NCI-H128 (cell line): ENCODE data around the gene GPR158.

Experiments used
- DNase-seq: peaks from one replicate; lab custom pipeline; 2025; ENCODE audit not compliant: unreplicated experiment; lab: John Stamatoyannopoulos, UW

GPR158 gene

DNA sequence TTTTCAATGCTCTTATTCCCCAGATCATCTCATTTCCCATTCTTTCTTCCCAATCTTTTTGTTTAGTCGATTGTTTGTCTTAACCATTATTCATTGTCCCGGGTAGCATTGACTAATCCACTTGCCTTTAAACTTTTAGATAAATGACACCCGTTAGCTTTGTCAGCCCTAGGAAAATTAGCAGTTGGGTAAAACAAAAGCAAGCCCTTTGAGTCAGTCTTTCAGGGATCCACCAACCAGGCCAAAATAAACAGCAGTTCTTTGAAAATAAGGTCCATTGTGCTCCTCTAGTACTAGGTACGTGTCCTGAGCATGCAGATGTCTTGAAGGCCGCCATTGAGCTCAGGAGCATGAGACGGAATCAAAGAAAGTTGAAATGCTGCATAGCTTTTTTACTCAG lies 389.6 kb downstream of the GPR158 start:
- no peak for DNase-seq

DNA sequence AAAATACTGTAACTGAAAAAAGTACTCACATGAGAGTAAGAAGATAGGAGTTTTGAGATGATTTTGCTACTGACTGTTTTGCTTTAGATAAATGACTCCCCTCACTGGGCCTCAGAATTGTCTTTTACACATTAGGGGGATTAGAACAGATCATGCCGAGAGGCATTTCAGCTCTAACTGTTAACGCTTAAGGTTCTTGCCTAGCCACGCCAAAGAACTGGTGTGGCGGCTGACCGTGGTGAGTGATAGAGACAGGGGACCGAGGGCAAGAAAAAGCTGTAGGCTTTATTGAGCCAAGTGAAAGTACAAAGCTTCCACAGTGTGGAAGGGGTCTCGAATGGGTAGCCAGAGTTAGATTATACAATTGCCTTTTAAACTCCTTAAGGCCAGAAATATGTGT lies 390.8 kb downstream of the GPR158 start:
- DNase-seq = no peak

DNA sequence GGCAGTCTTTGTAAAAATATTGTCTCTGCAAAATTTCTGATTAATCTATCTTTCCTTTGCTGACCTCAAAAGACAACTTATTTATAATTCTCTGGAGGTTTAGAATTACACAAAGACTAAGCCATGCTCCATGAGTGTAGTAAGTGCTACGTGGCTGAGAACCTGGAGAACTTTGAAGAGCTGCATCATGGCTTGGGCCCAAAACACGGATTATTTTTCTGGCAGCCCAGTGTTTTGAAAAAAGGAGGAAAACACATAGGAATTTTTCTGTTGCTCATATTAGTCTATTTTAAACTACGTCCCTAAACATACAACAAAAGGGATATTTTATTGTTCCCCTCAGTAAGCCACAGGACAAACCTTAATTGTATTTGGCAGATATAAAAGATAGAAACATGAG lies 398.5 kb downstream of the GPR158 start:
- no peak for DNase-seq

DNA sequence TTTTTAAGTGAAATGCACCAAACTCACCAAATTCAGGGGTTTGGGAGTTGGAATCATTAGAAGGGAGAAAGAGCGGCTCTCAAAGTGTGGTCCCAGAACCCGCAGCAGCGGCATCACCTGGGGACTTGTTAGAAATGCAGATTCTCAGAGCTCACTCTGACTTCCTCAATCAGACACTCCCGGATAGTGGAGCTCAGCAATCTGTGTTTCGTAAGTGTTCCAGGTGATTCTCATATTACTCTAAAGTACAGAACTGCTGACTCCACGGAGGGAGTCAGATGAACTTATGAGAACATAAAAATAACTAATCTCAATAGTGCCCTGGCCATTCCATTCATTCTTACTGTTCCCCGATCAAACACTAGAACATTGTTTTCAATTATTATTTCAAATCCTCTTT lies 400.5 kb downstream of the GPR158 start:
- DNase-seq = no peak

DNA sequence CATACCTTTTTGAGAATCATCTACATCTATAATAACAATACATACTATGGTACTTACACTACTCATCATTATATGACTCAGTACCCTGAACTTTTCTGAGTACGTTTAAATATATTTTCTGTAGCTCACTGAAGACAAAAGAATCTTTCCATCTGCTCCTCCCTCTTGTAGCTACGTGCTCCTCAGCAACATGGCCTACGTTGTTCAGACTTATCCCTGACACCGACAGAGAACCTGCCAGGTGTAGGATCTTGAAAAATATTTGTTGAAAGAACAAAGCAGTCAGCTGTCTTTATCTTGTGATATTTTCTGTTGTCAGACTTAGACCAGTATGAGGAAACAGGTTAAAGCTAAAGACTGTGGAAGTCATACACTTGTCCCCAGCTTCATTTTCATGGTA lies 403.3 kb downstream of the GPR158 start:
- no peak for DNase-seq

DNA sequence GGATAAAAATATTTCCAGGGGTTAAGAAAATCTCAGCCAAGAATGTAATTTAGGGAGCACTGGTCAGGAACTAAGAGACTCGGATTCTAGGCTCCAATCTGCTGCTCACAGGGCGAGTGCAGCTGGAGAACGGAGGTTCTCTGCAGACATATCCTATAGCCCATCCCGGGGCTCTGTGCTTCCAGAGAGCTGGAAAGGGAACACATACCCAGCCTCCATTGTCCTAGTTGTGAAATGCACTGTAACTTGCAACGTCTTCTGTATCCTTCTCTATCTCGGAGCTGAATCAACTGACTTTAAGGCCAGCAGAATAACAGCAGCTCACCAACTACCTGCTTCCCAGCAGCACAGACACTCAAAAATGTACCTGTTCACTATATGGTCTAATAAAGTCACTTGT lies 408.2 kb downstream of the GPR158 start:
- DNase-seq = no peak

DNA sequence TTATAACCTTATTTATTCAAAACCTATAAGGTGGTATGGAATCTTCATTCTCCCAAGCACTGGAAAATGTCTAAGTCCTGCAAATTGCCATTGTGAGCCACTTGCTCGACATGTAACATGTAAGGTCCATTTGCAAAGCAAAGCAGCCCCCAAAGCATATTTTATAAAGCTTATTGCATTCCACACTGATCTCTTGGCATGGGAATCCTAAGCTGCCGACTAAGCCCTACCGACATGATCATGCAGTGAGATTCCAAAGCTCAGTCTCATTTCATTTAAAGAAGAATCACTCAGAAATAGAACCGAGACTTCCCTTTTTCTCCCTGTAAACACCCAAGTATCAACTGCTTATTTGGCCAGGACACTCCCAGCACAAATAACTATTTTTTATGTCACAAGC lies 425.9 kb downstream of the GPR158 start:
- DNase-seq = no peak

DNA sequence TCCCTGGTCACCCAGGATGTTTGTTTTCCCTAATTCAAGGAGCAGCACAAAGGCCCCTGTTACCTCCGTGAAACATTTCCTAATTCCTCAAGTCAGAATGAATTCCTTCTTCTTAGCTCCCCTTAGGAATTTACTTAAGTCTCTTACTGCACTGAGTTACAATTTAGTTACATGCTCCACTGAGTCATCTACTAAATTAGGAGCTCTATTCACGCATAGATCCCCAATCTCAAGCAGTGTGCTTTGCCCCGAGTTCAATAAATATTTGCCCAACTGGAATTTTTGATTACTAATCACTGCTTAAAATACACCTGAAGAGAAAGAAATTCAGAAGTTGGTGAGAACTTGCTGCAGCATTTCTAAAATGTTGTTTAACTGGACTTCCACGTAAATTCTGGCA lies 429.8 kb downstream of the GPR158 start:
- no peak for DNase-seq

DNA sequence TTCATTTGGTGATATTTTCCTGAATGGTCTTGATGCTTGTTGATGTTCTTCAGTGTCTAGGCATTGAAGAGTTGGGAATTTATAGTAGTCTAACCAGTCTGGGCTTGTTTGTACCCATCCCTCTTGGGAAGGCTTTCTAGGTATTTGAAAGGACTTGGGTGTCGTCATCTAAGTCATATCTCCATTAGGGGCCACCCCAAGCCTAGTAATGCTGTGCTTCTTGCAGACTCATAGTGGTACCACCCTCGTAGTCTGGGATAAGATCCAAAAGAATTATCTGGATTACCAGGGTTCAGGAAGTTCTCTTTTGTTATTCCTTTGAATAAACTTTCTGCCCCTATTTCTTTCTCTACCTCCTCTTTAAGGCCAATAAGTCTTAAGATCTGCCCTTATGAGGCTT lies 439.9 kb downstream of the GPR158 start:
- no peak for DNase-seq

DNA sequence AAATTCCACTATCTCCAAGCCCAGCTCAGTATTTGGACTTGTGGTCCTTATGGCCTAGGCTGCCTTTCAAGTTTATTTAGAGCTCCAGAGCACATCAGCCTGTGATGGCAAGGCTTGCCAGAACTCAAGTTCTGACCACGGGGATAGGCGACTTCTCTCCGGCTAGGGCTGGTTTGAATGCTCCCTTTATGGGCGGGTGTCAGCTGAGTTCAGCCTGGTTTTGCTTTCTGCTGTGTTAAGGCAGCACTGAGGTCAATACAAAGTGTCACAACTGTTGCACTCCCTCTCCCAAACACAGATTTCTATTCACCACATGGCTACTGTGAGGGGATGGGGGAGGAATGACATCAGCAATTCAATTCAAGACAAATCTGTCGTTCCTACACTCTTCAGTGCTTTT lies 441.1 kb downstream of the GPR158 start:
- DNase-seq = no peak

DNA sequence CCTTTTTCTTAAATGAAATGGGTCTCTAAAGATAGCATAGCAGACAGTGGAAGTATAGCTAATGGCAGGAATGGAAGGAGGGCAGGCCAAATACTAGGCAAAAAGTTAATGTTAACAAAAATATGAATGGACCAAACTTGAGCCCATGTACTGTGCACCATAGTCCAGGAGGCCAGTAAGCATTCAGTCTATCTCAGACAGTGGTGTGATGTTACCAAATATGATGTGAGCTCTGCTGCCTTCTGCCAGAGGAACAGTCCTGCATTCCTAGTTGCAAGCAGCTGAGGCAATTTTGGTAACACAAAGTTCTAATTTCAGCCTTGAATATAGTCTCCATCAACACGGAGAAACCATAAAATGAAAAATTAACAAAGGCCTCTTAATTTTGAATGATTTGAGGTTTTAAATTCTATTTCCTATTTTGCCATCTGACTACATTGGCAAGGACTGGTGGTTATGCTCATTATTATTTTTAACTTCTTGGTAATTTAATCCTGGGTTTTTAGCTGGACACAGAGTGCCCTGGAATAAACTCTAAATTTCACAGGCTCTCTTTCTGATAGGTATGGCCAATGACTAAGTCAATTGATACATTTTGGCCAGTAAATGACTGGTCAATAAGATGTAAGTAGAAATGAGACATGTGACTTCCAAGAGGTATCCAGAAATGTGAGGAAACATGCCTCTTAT lies 442.2 kb downstream of the GPR158 start:
- no peak for DNase-seq

DNA sequence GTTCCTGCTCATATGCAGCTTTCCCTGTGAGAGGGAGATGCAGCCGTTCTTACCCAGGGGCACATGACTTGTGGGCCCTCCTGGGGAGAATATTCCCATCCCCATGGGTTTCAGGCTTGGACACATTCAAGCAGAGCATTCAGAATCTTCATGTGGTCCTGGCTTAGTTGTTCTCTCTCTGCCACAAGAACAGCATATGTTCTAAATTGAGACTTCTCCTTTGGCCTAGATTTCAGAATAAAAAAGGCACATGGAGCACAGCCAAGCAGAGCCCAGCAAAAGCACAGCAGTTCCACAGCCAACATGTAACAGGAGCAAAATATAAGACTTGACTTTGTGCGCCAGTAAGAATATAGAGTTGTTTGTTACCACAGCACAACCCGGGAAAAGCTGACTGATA lies 452.8 kb downstream of the GPR158 start:
- no peak for DNase-seq

DNA sequence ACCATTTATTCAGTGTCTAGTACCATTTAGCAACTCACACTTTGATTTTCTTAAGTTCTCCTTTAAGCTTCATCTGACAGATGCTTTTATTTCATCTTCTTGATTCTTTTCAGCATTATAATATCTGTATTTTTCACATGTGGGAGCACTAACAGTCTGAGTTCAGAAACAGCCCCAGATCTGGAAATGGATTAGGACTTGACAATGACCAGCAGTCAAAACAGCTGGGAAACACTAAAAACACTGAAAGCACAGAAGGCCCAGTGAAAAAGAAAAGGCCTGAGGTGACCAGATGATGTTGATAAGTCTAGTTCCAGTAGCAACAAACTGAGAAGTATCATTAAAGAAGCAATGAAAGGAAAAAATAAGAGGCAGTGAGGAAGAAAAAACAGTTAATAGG lies 454.5 kb downstream of the GPR158 start:
- DNase-seq = no peak

DNA sequence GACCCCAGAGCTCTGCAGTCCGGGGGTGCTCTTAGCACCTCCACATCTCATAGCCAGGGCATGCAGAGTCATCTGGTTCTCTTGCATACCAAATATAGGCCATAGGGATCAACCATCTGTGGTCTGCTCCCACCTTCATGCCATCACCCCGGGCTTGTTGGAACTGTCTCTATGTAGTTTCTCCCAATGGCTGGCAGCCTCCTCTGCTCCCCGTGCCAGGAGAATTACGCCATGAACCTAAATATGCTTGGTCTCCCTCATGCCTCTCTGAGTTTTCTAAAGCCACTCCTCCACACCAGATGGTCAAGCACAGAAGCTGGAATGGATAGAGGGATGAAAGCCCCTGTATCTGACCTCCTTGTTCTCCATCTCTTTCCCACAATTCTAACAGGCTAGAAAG lies 456.7 kb downstream of the GPR158 start:
- no peak for DNase-seq

DNA sequence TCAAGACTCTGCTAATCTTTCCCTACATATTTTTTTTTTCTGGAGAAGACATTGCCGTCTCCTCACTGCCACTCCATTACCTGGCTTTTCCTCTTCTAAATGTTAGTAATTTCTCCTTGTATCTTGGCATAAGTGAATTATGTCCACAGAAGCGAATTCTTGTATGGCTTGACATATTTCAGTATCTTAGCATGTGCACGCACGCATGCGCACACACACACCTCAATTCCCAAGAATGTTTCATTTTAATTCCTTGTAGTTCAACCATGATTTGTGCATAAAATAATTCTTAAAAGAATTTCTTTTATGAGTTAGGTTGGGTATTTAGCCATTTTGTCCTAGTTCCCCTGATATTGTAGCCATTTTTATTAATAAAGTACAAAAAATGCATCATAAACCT lies 458.0 kb downstream of the GPR158 start:
- DNase-seq = no peak

DNA sequence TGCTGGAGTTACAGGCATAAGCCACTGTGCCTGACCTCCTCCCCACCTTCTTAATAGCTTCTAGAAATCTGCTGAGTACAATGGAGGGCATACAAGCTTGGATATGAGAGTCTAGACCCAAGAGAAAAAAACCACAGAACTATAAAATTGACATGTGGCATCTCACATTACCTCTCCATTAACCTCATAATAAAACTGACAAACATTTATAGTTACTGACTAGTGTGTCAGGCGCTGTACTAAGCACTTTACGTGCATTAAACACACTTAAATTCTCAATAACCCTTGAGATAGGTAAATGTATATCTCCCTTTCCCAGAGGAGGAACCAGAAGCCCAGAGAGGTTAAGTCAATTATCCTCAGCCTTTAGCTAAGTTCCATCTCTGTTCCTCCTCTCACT lies 458.7 kb downstream of the GPR158 start:
- DNase-seq = no peak

DNA sequence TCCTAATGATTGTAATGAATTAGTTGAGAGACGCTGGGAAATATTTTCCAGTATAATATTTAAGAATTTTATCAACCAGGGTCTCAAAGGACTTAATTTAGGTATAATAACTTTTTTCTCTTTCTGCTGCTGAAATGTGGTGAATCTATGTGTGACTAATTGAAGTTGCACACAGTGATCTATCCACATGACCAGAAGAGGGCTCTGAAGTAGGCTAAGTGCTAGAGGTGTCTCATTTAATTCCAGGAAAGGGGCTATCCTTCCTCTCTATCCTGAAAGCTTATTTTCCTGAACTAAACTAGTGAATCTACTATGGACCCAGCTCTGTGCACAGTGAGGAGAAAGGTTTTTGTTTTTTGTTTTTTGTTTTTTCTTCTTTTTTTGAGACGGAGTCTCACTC lies 464.8 kb downstream of the GPR158 start:
- no peak for DNase-seq

DNA sequence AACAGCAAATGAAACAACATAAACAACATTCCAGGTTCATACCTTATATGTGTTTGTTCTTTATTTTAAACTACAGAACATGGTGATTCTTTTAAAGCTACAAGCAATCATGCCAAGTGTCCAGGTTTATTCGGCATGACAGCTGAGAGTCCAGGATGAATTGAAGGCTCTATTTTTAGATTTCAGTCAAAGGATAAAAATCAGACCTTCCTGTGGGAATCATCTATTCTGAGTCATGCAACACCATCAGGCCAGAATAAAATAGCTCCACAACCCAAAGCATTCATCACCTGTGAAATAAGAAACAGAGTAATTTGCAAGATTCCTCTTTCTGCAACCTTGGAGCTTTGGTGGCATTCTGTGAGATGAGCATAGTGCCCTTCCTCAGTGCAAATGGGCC lies 466.8 kb downstream of the GPR158 start:
- no peak for DNase-seq

DNA sequence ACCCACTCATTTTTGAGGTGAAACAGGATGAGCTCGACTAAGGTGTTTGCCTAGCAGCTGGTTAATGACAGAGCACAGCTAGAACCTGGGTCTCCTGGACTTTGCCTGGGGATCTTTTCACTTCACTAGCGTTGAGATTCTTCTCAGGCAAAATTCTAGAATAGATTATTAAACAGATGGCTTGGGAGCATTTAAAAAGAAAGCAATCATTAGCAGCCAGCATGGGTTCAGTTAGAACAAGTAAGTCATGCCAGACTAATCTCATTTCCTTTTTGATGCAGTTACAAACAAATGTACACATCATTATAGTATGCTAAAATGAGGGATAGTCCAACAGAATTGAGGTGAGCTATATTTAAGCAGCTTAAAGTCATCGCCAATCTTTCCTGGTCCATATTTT lies 467.9 kb downstream of the GPR158 start:
- no peak for DNase-seq

DNA sequence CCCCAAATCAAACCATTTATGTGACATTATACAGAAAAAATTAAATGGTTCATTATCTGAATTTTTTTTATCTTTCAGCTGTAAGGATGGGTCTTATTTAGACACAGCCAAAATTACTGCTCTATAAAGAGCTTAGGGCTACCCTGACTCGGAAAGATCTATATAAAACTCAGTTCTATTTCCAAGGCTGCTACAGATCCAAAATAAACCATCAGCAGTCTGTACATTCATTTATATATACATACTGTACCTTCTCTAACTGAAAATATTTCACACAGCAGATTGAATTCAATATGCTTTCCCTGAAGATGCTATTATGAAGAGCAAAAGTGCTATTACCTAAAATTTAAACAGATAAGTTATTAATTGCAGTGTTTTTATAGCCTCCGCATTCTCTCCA lies 471.6 kb downstream of the GPR158 start:
- DNase-seq = no peak

DNA sequence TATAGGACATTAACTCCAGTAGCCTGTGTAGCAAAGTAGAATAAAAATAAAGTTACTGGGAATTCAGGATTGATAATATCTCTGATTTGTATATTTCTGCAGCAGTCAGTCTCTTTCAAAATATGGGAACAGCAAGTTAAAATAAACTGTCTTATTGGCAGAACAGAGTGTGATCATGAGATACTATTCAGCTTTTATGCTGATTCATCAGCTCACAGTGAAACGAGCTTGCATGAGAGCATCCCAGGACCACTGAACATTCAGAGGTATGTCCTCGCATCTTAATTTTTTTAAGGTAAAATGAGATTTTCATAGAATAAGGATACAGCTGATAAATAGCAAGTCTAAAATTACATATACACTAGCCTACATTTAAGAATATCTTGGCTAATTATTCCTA lies 476.7 kb downstream of the GPR158 start:
- DNase-seq = no peak
